Gastrocnemius medialis (tissue), 4 donors: ENCODE results near the gene IMP3. TPM values are rescaled to one million over a fixed set of nuclear protein-coding genes. Genes with fewer than 3 reads are reported as not detected.
"Not testable (repeated sequence)": the region's sequence is repeated elsewhere in the genome, so short reads cannot be mapped to it uniquely, and the experiment has no call there.

Experiments used
- ATAC-seq, 2 donors: fragments of 150-250 bp; one replicate each; pipeline ENCODE4 v1.9.1; 2016
- DNase-seq, 2 donors: peaks; one replicate each; pipeline ENCODE4 v3.0.0-alpha.2; 2019
- H3K27ac ChIP-seq, 4 donors: fragments of 200-600 bp; sonication (generic); 1 replicate in 1 of 4; 2 replicates in 3 of 4; pipeline ENCODE4 v1.5.1; 2016 to 2018; ENCODE audit warnings: mild to moderate bottlenecking in 2 of 4, moderate library complexity in 1 of 4
- H3K27me3 ChIP-seq, 3 donors: fragments of 200-600 bp; sonication (generic) in 2 of 3; 1 replicate in 1 of 3; 2 replicates in 2 of 3; pipeline versions ENCODE4 v1.5.1 to v1.6.0; 2016 to 2019; ENCODE audit warnings: mild to moderate bottlenecking in 1 of 3, moderate library complexity in 1 of 3
- H3K36me3 ChIP-seq, 2 donors: fragments of 200-600 bp; sonication (generic) in 1 of 2; one replicate each; pipeline ENCODE4 v1.5.1; 2017 to 2018
- H3K4me1 ChIP-seq, 2 donors: fragments of 200-600 bp; sonication (generic) in 1 of 2; one replicate each; pipeline ENCODE4 v1.5.1; 2016 to 2017; ENCODE audit warnings: mild to moderate bottlenecking in 2 of 2
- H3K4me3 ChIP-seq, 4 donors: fragments of 200-600 bp; sonication (generic) in 3 of 4; 1 replicate in 1 of 4; 2 replicates in 3 of 4; pipeline ENCODE4 v1.5.1; 2016 to 2019; ENCODE audit warnings: mild to moderate bottlenecking in 2 of 4
- H3K9me3 ChIP-seq, 3 donors: fragments of 200-600 bp; sonication (generic) in 2 of 3; 1 replicate in 1 of 3; 2 replicates in 2 of 3; pipeline ENCODE4 v1.5.1; 2016 to 2019
- POLR2A ChIP-seq, 2 donors: fragments of 450-650 bp; IDR thresholded peaks; one replicate each; pipeline ENCODE4 v1.6.1; 2017; ENCODE audit warnings: antibody characterized with exemption in 2 of 2, mild to moderate bottlenecking in 2 of 2, moderate library complexity in 2 of 2
- in situ Hi-C, 4 donors: fragments of 200-750 bp; cut with MboI; loops; one replicate each; pipeline versions ENCODE4 v1.15.0 to v1.8.0; 2017; ENCODE audit warnings: low sequenced_read_pairs in 4 of 4
- intact Hi-C: fragments of 100-400 bp; cut with DNase I; formaldehyde crosslinking; loops from one replicate; pipeline ENCODE4 v1.15.1; 2023; ENCODE audit warnings: low total_unique reads
- total RNA-seq, 4 donors: library from RNA; depleted of rRNA; stranded (reverse); fragments of >200 nt; gene quantifications; one replicate each; pipeline versions ENCODE4 v1.1.0 to v1.2.3, GENCODE V29; 2016
- TF ChIP-seq, protein P1 (sequence below), 5 experiments: fragments of 450-650 bp in 3 of 5; fragments of 200-600 bp in 2 of 5; sonication (generic) in 2 of 5; IDR thresholded peaks in 4 of 5; conservative IDR thresholded peaks in 1 of 5; 1 replicate in 4 of 5; 2 replicates in 1 of 5; pipeline ENCODE4 v1.5.1; 2016 to 2019; ENCODE audit warnings: antibody characterized with exemption in 5 of 5, mild to moderate bottlenecking in 3 of 5, moderate library complexity in 3 of 5

Gene IMP3
- total RNA-seq, 4 donors from 2014 or later: 110 to 184 (median 153) TPM

DNA sequence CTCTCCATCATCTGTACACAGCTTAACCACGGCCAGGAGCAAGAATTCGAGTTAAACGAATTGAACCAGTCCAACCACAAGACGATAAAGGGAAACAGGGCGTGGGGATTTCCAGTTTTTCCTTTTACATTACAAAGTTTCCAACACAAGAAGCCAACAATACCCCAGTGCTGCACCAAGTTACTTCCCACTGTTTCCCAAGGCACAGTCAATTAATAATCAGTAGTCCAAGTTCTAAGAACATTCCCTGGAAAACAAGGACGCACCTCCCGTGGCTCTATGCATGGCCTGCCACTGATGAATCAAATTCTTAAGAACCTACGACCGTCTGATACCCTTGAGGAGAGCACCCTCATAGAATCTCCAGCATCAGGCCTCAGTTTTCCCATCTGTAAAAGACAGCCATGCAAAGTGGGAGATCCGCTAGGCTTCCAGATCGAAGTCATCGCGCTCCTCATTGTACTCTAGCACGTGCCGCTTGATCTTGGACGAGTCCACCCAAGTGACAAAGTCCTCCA lies 774 bp downstream of the IMP3 start:
- Histone ChIP-seq H3K4me1 (peaks cover 26 to 28% of the 10 kb centered on the region in 2 donors), H3K36me3 (no peaks in the 10 kb centered on the region), H3K27ac (peak overlapping the region; percentile 87 to 95 (median 92)), H3K9me3 (no peaks in the 10 kb centered on the region), H3K27me3 (no peaks in the 10 kb centered on the region), H3K4me3 (peak overlapping the region; percentile 75 to 97 (median 82))
- no peak for DNase-seq
- intact Hi-C loops (loop anchor here (2.0 to 10.0 kb wide), 2 partner anchors 36 to 96 kb away; no protein-coding TSS in a partner anchor), in situ Hi-C loops (loop anchor here in 3 of 4 donors (5.0 to 25.0 kb wide), 2 partner anchors 38 to 277 kb away; partner anchors contain the start of gene MAN2C1 (in 2 of the 3))
- no peak for ATAC-seq
- no peak for TF ChIP-seq POLR2A (IDR thresholded peaks at IDR 0.05)
- TF ChIP-seq, protein P1, sequence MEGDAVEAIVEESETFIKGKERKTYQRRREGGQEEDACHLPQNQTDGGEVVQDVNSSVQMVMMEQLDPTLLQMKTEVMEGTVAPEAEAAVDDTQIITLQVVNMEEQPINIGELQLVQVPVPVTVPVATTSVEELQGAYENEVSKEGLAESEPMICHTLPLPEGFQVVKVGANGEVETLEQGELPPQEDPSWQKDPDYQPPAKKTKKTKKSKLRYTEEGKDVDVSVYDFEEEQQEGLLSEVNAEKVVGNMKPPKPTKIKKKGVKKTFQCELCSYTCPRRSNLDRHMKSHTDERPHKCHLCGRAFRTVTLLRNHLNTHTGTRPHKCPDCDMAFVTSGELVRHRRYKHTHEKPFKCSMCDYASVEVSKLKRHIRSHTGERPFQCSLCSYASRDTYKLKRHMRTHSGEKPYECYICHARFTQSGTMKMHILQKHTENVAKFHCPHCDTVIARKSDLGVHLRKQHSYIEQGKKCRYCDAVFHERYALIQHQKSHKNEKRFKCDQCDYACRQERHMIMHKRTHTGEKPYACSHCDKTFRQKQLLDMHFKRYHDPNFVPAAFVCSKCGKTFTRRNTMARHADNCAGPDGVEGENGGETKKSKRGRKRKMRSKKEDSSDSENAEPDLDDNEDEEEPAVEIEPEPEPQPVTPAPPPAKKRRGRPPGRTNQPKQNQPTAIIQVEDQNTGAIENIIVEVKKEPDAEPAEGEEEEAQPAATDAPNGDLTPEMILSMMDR (IDR thresholded peaks at IDR 0.05 in 4 of 5, conservative IDR thresholded peaks at IDR 0.05 in 1 of 5): no peak

DNA sequence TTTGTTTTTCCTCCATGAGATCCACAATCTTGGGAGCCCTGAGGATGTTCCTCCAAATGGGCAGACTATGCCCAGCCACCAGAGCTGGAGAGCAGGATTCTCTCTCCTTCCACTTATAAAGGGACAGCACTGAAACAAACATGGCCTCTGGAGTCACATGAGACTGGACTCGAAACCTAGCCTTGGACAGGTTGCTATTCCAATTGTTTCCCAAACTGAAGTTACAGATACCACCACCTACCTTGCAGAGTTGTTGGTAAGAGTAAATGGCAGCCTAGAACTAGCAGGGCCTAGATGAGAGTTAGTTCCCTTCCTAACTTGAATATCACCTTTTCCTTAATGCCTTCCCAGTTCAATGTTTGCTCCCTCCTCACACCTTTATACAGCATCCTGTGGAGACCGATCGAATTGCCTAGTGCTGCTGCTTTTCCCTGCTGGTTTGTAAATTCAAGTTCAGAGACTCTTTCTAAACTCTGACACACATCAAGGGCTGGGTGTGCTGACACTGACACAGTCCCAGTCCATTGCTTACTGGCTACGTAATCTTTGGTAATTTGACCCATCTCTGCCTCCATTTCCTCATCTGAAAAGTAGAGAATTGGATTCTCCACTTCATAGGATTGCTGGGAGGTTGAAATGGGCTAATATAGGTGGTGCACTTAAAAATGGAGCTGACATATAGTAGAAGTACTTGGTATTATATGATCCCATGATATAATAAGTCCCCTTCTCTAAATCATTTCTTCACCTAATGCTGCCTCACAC lies 2.6 kb downstream of the IMP3 start:
- ATAC-seq (no peak), DNase-seq (no peak)
- Histone ChIP-seq H3K27ac (peak overlapping the region; percentile 87 to 95 (median 92)), H3K27me3 (no peaks in the 10 kb centered on the region), H3K9me3 (no peaks in the 10 kb centered on the region), H3K4me1 (peaks cover 26 to 28% of the 10 kb centered on the region in 2 donors), H3K36me3 (no peaks in the 10 kb centered on the region), H3K4me3 (peak overlapping the region in 2 of 4 donors; percentile 26 to 79)
- in situ Hi-C loops (loop anchor here in 3 of 4 donors (5.0 to 25.0 kb wide), 2 partner anchors 40 to 275 kb away; partner anchors contain the start of gene MAN2C1 (in 2 of the 3)), intact Hi-C loops (loop anchor here (2.0 to 10.0 kb wide), 2 partner anchors 37 to 97 kb away; no protein-coding TSS in a partner anchor)
- TF ChIP-seq, protein P1 (IDR thresholded peaks at IDR 0.05 in 4 of 5, conservative IDR thresholded peaks at IDR 0.05 in 1 of 5): no peak
- TF ChIP-seq POLR2A (IDR thresholded peaks at IDR 0.05): no peak

DNA sequence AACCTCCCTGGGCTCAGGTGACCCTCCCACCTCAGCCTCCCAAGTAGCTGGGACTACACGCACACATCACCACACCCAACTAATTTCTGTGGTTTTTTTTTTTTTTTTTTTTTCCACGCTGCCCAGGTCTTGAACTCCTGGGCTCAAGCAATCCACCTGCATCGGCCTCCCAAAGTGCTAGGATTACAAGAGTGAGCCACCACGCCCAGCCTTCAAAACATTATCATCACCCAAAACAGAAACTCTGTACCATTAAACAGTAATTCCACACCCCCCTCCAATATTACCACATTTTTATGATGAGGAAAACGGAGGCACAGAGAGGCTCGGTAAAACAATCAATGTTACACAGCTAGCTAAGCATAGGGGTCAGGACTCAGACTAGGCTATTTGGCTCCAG lies 4.0 kb downstream of the IMP3 start:
- no peaks in the 10 kb centered on the region for H3K36me3 ChIP-seq
- no peak for ATAC-seq
- no peak overlapping the region for H3K27ac ChIP-seq
- no peak for TF ChIP-seq POLR2A (IDR thresholded peaks at IDR 0.05)
- TF ChIP-seq, protein P1 (IDR thresholded peaks at IDR 0.05 in 4 of 5, conservative IDR thresholded peaks at IDR 0.05 in 1 of 5): no peak
- no peak overlapping the region for H3K4me3 ChIP-seq
- H3K9me3 ChIP-seq: no peaks in the 10 kb centered on the region
- intact Hi-C loops: loop anchor here (10.0 kb wide), 1 partner anchor 99 kb away; no protein-coding TSS in a partner anchor
- no peaks in the 10 kb centered on the region for H3K27me3 ChIP-seq
- no peak for DNase-seq
- peaks cover 26 to 28% of the 10 kb centered on the region in 2 donors for H3K4me1 ChIP-seq
- in situ Hi-C loops: loop anchor here in 3 of 4 donors (5.0 to 25.0 kb wide), 2 partner anchors 41 to 274 kb away; partner anchors contain the start of gene MAN2C1 (in 2 of the 3)

DNA sequence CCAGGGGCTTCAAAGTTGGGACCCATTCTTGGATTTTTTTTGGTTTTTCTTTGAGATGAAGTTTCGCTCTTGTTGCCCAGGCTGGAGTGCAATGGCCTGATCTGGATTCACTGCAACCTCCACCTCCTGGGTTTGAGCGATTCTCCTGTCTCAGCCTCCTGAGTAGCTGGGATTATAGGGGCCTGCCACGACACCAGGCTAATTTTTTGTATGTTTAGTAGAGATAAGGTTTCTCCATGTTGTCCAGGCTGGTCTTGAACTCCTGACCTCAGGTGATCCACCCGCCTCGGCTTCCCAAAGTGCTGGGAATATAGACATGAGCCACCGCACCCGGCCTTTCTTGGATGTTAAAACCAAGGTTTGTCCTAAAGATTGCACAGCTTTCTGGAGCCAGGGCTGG lies 6.1 kb downstream of the IMP3 start:
- H3K27ac ChIP-seq, ATAC-seq, H3K4me3 ChIP-seq, DNase-seq, H3K36me3 ChIP-seq, H3K9me3 ChIP-seq, H3K27me3 ChIP-seq: not testable (repeated sequence)
- peaks cover 18 to 22% of the 10 kb centered on the region in 2 donors for H3K4me1 ChIP-seq
- intact Hi-C loops: loop anchor here (10.0 kb wide), 1 partner anchor 101 kb away; no protein-coding TSS in a partner anchor
- in situ Hi-C loops: loop anchor here in 2 of 4 donors (25.0 kb wide), 1 partner anchor 272 kb away; the partner anchor contains the start of gene MAN2C1 (in 2 of the 2)

DNA sequence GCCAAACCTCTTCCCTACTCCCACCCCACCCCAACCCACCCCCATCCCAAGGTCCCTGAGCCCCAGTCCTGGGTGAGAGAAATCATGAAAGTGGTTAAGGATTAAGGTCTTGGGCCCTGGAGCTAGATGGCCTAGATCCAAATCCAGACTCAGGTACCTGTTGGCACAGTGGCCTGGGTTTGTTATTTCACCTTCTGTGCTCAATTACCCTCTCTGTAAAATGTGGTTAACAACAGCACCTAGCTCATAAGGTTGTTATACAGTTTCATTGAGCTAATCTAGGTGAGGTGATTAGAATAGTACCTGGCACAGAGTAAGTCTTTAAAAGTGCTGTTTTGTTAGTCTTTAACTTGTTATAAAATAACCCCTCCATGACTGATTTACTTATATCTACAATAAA lies 8.1 kb downstream of the IMP3 start:
- ATAC-seq (no peak), DNase-seq (no peak)
- Histone ChIP-seq H3K27ac (no peak overlapping the region), H3K4me3 (no peak overlapping the region), H3K36me3 (no peaks in the 10 kb centered on the region), H3K9me3 (no peaks in the 10 kb centered on the region), H3K27me3 (no peaks in the 10 kb centered on the region), H3K4me1 (peaks cover 0 to 2% of the 10 kb centered on the region in 2 donors)
- intact Hi-C loops (loop anchor here (10.0 kb wide), 1 partner anchor 103 kb away; no protein-coding TSS in a partner anchor), in situ Hi-C loops (loop anchor here in 2 of 4 donors (25.0 kb wide), 1 partner anchor 270 kb away; the partner anchor contains the start of gene MAN2C1 (in 2 of the 2))
- TF ChIP-seq, protein P1 (IDR thresholded peaks at IDR 0.05 in 4 of 5, conservative IDR thresholded peaks at IDR 0.05 in 1 of 5): no peak
- TF ChIP-seq POLR2A (IDR thresholded peaks at IDR 0.05): no peak
